GM21423 (cell line): Measurements from ENCODE around the gene TALDO1.

Source experiments
- ATAC-seq: cut with Tn5 transposase; IDR thresholded peaks from one replicate; pipeline ENCODE4 v1.9.1; 2021; ENCODE audit warnings: mild to moderate bottlenecking, moderate library complexity; ENCODE audit not compliant: unreplicated experiment

TALDO1 gene

GRCh38 chr11:798093-798713, 50.9 kb downstream of the TALDO1 start, which contains the start of gene SLC25A22:
SLC25A22 (minus strand) TSS chr11:798281; CDS start chr11:795006, 3,275 bp downstream.
- peak; percentile 53 for ATAC-seq

- no peak for ATAC-seq
These were observed 52.5 kb downstream of the TALDO1 start for GRCh38 chr11:799641-800316.

GRCh38 chr11:800473-800872, 53.2 kb downstream of the TALDO1 start:
- ATAC-seq, result no peak

GRCh38 chr11:801097-801780, 54.0 kb downstream of the TALDO1 start:
- no peak for ATAC-seq

GRCh38 chr11:802018-802617, 54.9 kb downstream of the TALDO1 start:
- ATAC-seq, result no peak

- ATAC-seq, result no peak
These were observed 55.6 kb downstream of the TALDO1 start for GRCh38 chr11:802693-803466.

GRCh38 chr11:803467-803742, 56.1 kb downstream of the TALDO1 start:
- ATAC-seq, result no peak

- no peak for ATAC-seq
These were observed 56.7 kb downstream of the TALDO1 start for GRCh38 chr11:803770-804598.

- no peak for ATAC-seq
These were observed 57.3 kb downstream of the TALDO1 start for GRCh38 chr11:804599-804964.

- no peak for ATAC-seq
These were observed 61.4 kb downstream of the TALDO1 start for GRCh38 chr11:808427-809286.

GRCh38 chr11:809287-810039, 62.2 kb downstream of the TALDO1 start, which contains the start of gene RPLP2:
RPLP2 (plus strand) TSS chr11:809967; CDS start chr11:810235, 268 bp downstream.
- ATAC-seq, result peak; percentile 71

GRCh38 chr11:810040-810567, 62.8 kb downstream of the TALDO1 start:
- peak; percentile 5 for ATAC-seq

- ATAC-seq, result no peak
These were observed 64.4 kb downstream of the TALDO1 start for GRCh38 chr11:811446-812245.

GRCh38 chr11:812390-812789, 65.1 kb downstream of the TALDO1 start:
- ATAC-seq, result no peak

- no peak for ATAC-seq
These were observed 65.8 kb downstream of the TALDO1 start for GRCh38 chr11:813072-813455.

GRCh38 chr11:813456-814096, 66.3 kb downstream of the TALDO1 start:
- ATAC-seq, result no peak
